ENCODE data around the gene GP1BB.

GP1BB gene

GRCh38 chr22:19739911-19740449 is 16.6 kb downstream of the GP1BB start:
- no peak for DNase-seq (ENCODE audit: low read depth)
- no peak overlapping the region for H3K4me3 ChIP-seq (ENCODE audit: low read depth, low read length)
- TF ChIP-seq, protein P1, sequence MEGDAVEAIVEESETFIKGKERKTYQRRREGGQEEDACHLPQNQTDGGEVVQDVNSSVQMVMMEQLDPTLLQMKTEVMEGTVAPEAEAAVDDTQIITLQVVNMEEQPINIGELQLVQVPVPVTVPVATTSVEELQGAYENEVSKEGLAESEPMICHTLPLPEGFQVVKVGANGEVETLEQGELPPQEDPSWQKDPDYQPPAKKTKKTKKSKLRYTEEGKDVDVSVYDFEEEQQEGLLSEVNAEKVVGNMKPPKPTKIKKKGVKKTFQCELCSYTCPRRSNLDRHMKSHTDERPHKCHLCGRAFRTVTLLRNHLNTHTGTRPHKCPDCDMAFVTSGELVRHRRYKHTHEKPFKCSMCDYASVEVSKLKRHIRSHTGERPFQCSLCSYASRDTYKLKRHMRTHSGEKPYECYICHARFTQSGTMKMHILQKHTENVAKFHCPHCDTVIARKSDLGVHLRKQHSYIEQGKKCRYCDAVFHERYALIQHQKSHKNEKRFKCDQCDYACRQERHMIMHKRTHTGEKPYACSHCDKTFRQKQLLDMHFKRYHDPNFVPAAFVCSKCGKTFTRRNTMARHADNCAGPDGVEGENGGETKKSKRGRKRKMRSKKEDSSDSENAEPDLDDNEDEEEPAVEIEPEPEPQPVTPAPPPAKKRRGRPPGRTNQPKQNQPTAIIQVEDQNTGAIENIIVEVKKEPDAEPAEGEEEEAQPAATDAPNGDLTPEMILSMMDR (IDR thresholded peaks at IDR 0.05; ENCODE audit: insufficient read depth, low read depth, low read length, missing control alignments): no peak

GRCh38 chr22:19740586-19740985 is 17.2 kb downstream of the GP1BB start:
- H3K4me3 ChIP-seq (ENCODE audit: low read depth, low read length): no peak overlapping the region
- TF ChIP-seq, protein P1 (IDR thresholded peaks at IDR 0.05; ENCODE audit: insufficient read depth, low read depth, low read length, missing control alignments): no peak
- DNase-seq (ENCODE audit: low read depth): no peak

DNA sequence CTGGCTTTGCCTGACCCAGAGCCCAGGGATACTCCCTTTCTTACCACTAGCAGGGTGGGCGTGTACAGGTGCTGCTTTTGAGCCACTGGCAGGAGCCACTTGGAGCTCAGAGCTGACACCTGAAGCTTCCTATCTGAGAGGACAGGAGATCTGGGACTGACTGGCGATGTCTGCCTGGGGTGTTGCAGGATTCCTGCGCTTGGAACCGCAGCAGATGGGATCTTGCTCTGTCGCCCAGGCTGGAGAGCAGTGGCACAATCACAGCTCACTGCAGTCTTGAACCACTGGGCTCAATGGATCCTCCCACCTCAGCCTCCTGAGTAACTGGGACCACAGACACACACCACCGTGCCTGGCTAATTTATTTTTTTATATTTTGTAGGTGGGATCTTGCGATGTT is 17.7 kb downstream of the GP1BB start:
- no peak for DNase-seq (ENCODE audit: low read depth)
- TF ChIP-seq, protein P1 (IDR thresholded peaks at IDR 0.05; ENCODE audit: insufficient read depth, low read depth, low read length, missing control alignments): no peak
- no peak overlapping the region for H3K4me3 ChIP-seq (ENCODE audit: low read depth, low read length)

GRCh38 chr22:19742160-19743066 is 19.1 kb downstream of the GP1BB start:
- TF ChIP-seq, protein P1 (IDR thresholded peaks at IDR 0.05; ENCODE audit: insufficient read depth, low read depth, low read length, missing control alignments): no peak
- no peak for DNase-seq (ENCODE audit: low read depth)
- no peak overlapping the region for H3K4me3 ChIP-seq (ENCODE audit: low read depth, low read length)

DNA sequence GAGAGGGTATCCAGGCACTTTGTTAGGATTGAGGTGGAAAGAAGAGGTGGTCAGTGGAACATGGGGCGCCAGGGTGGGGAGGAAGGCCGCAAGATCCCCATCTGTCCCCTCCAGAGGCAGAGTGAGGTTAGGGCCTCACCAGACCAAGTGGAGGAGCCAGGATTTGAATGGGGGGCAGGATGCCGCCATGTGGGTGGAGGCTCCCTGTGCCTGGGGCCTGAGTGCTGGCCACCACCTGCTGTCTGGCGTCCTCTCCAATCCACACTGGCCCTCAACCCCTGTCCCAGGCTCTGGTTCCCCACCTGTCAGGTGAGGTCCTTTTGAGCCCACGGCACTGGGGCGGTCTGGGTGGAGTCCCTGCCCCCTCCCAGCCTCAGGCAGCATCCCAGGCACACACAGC is 19.7 kb downstream of the GP1BB start:
- no peak for DNase-seq (ENCODE audit: low read depth)
- no peak overlapping the region for H3K4me3 ChIP-seq (ENCODE audit: low read depth, low read length)
- TF ChIP-seq, protein P1 (IDR thresholded peaks at IDR 0.05; ENCODE audit: insufficient read depth, low read depth, low read length, missing control alignments): no peak

- H3K4me3 ChIP-seq (ENCODE audit: low read depth, low read length): no peak overlapping the region
- TF ChIP-seq, protein P1 (IDR thresholded peaks at IDR 0.05; ENCODE audit: insufficient read depth, low read depth, low read length, missing control alignments): no peak
- no peak for DNase-seq (ENCODE audit: low read depth)
Measured at GRCh38 chr22:19743651-19744050, 20.3 kb downstream of the GP1BB start.
